ENCODE data around the gene GAB4.

The GAB4 gene

GRCh38 chr22:16987822-16988221 lies 20.2 kb downstream of the GAB4 start:
- no peak for DNase-seq

DNA sequence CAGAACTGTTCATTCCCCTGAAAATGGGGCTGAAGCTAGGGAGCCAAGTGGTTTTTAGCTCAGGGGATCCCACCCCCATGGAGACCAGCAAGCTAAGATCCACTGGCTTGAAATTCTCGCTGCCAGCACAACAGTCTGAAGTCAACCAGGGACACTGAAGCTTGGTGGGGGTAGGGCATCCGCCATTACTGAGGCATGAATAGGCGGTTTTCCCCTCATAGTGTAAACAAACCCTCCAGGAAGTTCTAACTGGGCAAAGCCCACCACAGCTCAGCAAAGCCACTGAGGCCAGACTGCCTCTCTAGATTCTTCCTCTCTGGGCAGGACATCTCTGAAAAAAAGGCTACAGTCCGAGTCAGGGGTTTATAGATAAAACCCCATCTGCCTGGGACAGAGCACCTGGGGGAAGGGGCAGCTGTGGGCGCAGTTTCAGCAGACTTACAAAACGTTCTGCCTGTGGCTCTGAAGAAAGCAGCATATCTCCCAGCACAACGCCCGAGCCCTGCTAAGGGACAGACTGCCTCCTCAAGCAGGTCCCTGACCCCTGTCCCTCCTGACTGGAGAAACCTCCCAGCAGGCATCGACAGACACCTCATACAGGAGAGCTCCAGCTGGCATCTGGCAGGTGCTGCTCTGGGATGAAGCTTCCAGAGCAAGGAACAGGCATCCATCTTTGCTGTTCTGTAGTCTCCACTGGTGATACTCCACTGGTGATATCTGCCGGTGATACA lies 32.7 kb downstream of the GAB4 start:
- no peak for DNase-seq

DNA sequence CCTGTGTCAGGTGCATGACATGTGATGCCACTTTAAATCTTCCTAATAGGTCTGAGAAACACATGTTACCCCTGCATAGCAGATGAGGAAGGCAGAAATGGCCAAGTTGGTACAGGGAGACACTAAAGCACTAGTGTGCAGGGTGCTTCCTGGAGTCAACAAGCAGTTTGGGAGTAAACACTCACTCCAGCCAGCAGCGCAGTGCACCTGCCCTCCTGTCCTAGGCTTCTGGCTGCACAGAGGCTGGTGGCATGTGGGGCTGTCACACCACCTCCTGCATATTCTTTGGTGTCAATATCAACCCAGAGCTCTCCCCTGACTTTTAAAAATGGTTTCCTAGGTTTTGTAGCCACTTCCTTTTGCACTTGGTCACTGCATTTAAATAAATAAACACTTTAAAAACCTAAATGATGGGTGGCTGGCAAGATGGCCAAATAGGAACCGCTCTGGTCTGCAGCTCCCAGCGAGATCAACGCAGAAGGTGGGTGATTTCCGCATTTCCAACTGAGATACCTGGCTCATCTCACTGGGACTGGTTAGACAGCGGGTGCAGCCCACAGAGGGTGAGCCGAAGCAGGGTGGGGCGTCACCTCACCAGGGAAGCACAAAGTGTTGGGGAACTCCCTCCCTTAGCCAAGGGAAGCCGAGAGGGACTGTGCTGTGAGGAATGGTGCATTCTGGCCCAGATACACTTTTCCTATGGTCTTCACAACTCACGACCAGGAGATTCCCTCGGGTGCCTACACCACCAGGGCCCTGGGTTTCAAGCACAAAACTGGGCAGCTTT lies 33.5 kb downstream of the GAB4 start:
- DNase-seq = no peak

DNA sequence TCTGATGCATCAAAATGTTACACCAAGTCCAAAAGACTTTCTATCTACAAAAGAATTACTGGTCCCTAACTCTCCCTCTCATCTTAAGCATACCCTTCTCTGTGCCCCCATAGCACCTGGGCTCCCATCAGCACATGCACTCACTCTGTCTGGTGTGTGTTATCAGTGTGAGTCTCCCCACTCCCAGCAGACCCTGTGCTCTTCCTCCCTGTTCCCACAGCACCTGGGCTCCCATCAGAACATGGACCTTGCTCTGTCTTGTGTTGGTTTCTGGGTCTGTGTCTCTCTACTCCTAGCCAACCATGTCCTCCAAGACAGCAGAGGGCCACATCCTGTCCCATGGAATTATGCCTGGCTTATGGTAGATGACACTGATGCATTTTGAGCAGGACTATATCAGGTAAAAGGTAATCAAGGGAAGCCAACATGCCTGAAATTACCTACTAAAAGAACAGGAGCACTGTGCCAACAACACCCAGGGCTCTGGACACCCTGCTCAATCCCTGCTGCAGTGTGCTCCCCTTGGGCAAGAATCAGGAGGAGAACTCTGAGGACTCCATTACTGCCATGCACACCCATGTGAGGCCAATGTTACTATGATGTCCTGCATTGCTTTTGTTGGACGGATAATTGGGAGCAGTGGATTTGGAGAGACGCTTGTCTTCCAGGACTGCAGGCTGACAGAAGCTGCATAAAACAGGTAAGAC lies 34.3 kb downstream of the GAB4 start:
- no peak for DNase-seq

DNA sequence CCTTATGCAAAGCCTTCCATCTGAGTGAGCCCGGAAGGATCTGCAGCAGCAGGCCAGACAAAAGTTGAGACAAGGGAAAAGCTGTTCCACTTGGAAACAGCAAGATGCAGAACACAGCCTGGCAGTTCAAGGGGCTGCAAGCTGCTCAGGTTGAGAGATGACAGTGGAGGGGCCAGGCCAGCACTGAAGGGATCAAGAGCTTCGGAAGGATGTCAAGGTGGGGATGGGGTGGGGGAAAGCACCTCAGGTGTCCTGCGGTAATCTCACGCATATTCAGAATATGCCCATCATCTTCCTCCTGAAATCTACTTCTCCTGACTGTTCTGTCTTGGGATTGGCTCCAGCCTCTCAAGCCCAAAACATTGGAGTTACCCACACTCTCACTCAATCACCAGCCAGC lies 35.7 kb downstream of the GAB4 start:
- DNase-seq = no peak

- no peak for DNase-seq
Observed at GRCh38 chr22:16970446-16970845, 37.6 kb downstream of the GAB4 start.

GRCh38 chr22:16969508-16970327 lies 38.3 kb downstream of the GAB4 start:
- DNase-seq = no peak

DNA sequence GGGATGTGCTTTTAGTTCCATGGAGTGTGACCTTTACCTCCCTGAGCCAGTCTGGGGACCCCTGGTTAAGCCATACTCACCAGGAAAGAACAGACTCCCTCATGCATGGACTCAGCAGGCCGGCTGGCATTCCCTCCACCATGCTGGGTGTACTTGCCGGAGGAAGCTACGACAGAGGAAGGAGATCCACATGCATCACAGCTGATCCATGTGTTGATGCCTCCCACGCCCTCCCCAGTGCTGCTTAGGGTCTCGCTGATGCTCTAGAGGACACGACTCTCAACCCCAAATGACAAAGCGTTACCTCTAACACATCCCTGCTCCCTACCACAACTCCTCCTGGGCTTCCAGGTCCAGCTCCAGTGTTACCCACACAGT lies 39.8 kb downstream of the GAB4 start:
- DNase-seq = no peak

DNA sequence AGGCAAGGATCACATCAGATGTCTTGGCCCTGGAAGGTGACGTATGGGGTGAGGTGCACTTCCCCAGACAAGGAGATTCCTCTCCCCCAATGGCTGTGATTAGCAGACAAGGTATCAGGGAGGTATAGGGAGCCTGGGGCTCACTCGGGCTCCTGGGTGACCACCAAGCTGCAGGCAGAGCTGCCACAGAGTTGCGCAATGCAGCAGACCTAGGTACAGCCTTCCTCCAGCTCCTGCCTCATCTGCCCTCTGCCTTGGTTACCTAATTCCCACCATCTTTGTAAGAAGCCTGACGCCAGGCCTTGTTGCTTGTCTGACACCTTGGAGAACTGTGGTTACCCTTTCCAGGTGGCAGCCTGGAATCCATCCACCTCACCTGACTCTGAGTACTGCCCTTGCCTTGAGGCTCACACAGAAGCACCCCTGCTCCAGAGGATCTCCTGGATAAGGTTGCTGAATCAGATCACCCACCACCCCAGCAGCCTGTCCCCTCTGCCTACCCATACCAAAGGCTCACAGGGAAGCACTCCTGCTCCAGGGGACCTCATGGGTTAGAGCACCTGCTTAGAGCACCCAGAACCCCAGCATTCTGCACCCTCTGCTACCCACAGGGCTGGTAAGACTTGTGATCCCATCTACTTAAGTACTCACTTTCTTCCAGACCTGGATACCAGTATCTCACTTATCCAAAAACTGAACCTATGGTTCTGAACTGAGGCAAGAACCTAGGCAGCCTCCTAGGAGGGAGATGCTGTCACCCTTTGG lies 40.4 kb downstream of the GAB4 start:
- DNase-seq = no peak

DNA sequence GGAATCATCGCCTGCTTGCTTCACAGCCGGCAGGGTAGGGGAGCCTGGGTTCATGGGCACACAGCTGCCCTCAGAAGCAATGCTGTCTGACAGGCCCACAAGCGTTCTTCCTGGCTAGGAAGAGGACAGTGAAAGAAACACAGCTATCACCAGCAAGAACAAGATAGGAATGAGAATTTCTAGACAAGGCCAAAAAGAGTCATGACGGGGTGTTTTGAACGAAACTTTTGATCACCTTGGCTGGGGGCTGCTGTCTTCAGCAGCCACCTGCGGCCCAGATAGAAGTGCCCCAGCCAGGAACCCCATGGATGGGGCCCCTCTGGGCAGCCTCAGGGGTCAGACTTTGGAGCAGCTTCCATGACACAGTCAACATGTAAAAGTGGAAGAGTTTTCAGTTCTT lies 41.8 kb downstream of the GAB4 start:
- no peak for DNase-seq

DNA sequence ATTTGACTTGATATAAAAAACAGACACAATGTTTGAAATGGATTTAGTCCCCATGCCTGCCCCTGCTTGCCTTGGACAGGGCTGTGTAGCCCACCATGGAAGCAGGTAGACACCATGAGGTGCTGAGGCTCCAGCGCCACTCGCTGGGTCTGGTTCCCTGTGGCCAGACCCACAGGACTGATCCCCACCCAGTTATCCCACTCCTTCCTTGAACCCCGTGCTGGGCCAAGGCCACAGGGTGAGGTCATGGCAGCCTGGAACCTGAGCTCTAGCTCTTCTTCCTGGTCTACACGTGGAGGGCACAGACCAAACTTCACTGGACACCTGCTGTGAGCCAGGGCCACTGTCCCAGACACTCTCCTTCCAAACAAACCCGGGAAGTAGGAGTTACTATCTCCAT lies 42.5 kb downstream of the GAB4 start:
- DNase-seq = no peak

DNA sequence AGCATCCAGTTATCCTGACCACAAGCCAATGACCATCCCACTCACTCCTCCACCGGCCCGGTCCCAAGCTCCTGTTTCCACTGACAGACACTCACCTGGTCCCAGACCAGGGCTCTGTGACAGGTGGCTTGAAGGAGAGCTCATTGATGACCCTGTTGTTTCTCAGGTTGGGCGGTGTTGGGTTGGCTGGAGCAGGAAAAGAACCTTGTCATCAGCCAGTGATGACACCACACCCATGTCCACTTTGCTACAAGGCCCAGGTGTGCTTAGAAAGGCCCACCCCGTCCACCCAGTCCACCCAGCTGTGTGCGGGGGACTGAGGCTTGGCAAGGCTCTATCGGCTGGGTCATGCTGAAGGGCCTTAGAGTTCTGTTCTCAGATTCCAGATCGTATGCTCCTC lies 42.9 kb downstream of the GAB4 start:
- no peak for DNase-seq

- DNase-seq = no peak
Observed at GRCh38 chr22:16964366-16964765, 43.7 kb downstream of the GAB4 start.

- DNase-seq = no peak
Observed at GRCh38 chr22:16963189-16963945, 44.7 kb downstream of the GAB4 start.

DNA sequence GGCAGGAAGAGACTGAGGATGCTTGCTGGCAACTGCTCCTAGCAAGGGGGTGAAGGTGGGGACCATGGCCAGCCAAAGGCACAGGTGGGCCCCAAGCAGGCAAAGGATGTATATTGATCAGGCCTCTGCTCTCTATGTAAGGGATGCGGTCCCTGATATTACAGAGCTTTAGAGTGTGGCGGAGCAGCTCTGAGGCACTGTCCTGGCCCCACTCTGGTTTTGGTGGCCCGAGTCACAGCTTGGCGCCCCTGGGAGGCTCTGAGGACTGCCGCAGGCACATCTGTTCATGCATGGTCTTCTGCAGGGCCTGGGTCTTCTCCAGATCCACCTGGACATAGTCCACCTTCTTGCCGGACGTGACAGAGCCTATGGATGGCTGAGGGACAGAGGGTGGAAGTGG lies 45.5 kb downstream of the GAB4 start:
- no peak for DNase-seq

- no peak for DNase-seq
Observed at GRCh38 chr22:16961477-16962186, 46.4 kb downstream of the GAB4 start.

DNA sequence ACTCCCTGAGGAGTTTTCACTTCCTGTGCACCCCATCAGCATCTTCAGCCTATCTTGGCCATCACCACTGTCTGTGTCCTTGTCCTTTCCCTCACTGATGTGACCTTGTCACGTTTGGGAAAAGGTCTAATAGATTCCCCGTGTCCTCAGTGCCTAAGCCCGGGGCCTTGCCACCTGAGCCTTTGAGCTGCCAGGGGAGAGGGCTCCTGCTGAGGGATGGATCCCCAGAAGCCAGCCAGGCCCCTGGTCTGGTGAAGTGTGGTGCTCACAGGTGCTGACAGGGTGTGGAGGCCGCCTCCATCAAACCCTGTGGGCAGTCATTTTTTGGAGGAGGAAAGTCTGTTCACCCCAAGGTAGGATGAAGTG lies 47.2 kb downstream of the GAB4 start:
- no peak for DNase-seq

DNA sequence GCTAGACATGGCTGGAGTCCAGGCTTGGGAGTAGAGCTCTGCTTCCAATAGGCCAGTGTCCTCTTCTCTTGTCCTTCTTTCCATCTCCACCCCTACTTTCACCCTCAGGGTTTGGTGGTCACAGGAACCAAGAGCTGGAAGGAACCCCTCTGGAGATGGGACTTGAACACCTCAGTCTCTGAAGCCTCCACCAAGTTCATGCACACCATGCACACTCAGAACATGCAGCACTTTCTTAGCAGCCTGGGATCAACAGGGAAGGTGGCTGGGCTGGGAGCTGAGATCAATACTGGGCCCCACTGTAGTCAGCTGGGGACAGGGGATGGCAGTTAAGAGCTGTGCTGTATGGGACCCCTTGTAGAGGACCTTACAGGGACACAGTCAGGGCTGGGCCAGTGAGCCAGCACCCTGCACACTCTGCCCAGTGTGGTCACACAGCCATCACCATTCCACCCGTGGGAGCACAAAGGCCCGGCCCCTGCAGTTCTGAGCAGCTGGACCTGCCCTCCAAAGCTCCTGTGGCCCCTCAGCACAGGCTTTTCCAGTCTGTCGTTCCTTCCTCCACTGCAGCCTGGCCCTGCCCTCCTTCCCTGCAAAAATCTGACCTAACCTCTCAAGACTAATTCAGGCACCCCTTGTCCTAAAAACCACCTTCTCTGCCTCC lies 47.7 kb downstream of the GAB4 start:
- DNase-seq = no peak

GRCh38 chr22:16959345-16959930 lies 48.6 kb downstream of the GAB4 start:
- no peak for DNase-seq

- no peak for DNase-seq
Observed at GRCh38 chr22:16958475-16958874, 49.5 kb downstream of the GAB4 start.
